ENCODE data around the gene RHOT2.

Gene RHOT2

GRCh38 chr16:647173-647902, 20.6 kb upstream of the RHOT2 start:
- no peak for DNase-seq (ENCODE audit: low spot score)

- peak; percentile 79 for DNase-seq (ENCODE audit: low spot score)
Observed at GRCh38 chr16:648071-648780, 19.7 kb upstream of the RHOT2 start.

DNA sequence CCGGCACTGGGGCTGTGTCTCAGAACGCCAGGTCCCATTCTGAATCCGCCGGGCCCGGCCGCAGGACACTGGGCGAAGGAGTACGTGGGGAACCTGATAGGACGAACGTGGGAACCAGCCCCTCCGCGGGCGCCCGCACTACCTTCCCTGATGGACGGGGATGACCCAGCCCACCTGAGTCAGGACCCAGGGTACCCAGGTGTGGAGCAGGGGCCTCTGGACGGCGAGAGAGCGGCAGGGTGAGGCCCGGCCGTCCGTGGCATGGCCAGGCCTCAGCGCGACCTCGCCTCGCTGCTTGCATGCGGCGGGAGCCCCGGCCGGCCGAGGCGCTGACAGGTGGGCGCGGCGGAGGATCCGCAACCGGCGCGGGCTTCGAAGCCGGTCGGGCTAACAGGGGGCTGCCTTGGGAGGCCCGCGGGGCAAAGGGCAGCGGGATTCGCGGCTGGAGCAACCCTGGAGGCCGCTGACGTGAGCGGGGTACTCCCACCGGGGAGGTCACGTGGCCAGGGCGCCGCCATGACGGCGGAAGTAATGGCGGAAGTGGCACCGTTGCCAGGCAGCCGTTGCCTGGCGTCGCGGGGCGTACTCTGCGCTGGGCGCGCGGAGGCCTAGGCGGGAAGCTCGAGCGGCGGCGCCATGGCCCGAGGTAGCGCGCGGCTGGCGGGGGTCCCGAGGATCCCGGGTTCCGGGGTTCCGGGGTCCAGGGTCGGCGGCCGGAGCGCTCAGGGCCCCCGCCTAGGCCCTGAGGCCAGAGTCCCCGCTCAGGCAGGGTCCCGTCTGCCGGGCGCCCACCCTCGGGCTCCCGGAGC, 18.9 kb upstream of the RHOT2 start, which contains the start of gene WDR90:
Gene WDR90, plus strand, starts transcription at position 585 of the 809 bp plus-strand sequence. Its CDS starts 52 bp downstream, at position 637.
- DNase-seq (ENCODE audit: low spot score) = peak; percentile 96

DNA sequence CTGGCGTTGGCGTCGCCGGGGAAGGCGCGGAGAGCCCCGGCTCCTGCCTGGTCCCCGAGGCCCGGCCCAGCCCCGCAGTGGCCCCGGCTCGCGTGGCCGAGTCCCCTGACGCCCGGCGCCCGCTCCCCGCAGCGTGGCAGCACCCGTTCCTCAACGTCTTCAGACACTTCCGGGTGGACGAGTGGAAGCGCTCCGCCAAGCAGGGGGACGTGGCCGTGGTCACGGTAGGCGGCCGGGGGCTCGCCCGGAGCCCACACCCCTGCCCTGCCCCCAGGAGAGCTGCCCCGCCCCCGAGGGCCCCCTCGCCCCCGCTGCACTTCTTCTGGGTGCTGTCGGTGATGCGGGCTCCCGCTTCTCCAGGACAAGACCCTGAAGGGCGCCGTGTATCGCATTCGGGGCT, 18.3 kb upstream of the RHOT2 start:
- no peak for DNase-seq (ENCODE audit: low spot score)

GRCh38 chr16:651844-652243, 16.1 kb upstream of the RHOT2 start:
- no peak for DNase-seq (ENCODE audit: low spot score)

DNA sequence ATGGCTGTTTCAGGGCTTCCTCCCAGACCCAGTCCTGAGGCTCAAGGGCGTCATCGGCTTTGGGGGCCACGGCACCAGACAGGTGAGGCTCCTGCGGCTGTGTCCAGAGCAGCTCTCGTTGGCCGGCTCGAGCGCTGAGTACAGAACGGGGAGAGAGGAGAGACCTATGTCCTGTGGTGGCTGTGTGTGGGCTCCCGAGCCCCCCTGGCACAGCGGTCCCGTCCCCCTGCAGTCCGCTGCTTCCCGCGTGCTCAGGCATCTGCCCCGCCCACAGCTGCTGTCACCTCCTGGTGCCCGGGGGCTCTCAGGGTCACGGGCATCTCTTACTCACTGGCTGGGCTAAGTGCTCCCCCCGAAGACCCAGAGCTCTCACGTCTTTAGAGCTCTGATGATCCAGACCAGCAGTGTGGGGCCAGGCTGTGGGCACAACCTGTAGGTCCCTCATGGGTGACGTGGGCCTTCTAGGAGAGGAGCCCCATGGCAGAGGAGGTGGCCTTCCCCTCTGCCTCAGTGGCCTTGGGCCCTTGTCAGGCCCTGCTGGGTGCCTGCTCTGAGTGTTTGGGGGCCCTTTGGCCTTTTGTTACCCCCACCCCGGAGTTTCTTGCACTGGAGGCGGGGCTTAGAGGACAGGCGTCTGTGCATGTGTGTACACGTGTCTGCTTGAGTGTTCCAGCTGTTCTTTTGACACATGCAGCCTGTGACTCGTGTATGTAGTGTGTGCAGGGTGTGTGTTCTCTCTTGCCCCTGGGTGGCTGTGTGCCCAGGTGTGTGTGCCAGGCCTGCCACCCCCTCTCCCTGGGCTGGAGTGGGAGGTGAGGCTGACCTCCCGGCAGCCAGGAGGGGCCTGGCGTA, 15.3 kb upstream of the RHOT2 start:
- no peak for DNase-seq (ENCODE audit: low spot score)

DNA sequence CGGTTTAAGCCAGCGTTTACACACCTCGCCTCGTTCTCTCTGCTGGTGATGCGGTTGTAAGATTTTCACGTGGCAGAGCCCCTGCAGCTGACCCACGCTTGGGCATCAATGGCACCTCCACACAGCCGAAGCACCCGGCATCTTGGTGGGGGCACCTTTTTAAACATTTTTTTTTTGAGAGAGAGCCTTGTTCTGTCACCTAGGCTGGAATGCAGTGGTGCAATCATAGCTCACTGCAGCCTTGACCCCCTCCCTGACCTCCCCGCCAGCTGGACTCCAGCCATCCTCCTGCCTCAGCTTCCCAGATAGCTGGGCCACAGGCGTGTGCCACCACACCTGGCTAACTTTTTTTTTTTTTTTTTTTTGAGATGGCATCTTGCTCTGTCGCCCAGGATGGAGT, 13.9 kb upstream of the RHOT2 start:
- no peak for DNase-seq (ENCODE audit: low spot score)

- DNase-seq (ENCODE audit: low spot score) = no peak
Observed at GRCh38 chr16:657487-657886, 10.4 kb upstream of the RHOT2 start.

- no peak for DNase-seq (ENCODE audit: low spot score)
Observed at GRCh38 chr16:658679-659571, 9.0 kb upstream of the RHOT2 start.

DNA sequence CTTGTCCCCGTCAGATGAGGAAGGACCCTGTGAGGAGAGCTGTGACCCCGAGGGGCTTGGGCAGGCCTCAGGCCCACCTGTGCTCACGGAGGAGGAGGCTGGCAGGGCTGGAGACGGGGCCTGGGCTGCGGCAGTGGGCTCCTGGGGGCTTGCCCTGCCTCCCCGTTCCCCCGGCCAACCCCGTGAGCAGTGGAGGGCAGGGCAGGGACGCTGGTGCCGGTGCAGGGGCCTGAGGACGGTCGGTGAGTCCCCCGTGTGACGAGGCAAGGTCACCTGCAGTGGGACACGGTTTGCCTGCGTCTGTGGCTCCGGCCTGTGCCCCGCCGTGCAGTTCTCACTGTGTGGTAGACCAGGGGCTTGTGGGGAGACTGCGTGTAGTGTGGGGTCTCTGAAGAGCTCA, 8.3 kb upstream of the RHOT2 start:
- no peak for DNase-seq (ENCODE audit: low spot score)

DNA sequence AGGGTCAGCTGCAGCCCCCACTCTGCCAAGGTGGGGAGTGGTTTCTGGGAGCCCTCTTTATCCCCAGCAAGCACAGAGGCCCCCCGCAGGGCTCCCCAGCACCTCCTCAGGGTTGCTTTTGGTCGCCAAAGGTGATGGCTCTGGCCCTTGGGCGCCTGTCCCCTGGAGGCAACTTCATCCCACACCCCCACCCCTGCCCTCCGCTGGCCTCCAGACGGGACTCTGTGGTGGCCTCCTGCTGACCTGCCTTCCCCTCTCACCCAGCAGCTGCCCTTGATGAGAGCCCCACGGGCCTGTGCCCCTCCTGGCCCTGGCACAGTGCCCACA, 7.8 kb upstream of the RHOT2 start:
- no peak for DNase-seq (ENCODE audit: low spot score)

DNA sequence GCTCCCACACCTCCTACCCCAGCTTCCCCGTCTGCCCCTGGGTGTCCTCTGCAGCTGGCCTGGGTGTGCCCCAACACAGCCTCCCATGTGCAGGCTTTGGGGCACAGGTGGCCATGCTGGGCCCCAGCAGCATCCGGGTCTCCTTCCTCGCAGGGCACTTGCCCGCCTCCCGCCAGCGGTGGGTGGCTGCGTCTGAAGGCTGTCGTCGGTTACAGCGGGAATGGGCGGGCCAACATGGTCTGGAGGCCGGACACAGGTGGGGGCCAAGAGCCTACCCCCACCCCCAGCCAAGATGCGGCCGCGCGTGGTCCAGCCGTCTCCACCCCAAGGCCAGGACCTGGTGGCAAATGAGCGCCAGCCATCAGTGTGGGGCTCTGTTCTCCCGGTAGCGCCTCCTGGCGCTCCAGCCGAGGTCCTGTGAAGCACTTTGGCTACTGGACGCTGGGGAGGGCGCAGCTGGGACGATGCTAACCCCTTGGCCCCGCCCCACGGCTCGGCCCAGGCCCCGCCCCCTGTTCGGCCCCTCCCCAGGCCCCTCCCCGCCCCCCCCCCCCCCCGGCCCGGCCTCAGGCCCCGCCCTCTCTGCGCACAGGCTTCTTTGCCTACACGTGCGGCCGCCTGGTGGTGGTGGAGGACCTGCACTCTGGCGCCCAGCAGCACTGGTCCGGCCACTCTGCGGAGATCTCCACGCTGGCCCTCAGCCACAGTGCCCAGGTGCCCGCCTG, 7.3 kb upstream of the RHOT2 start:
- DNase-seq (ENCODE audit: low spot score) = peak; percentile 95

GRCh38 chr16:661184-661821, 6.6 kb upstream of the RHOT2 start:
- no peak for DNase-seq (ENCODE audit: low spot score)

DNA sequence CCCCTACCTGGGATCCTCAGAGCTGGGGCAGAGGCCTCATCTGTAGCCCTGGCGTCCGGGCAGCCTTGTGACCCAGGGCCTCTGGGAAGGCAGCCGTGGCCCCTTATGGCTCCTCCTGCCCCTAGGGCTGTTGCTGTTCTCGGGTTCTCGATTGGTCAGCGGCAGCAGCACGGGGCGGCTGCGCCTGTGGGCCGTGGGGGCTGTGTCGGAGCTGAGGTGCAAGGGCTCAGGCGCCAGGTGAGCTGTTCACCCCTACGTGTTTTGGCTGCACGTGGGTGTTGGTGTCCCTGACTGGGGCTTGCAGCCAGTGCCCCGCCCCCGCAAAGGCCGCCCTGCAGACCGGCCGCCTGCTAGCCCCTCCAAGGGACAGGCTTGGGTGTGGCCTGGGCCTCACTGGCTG, 5.8 kb upstream of the RHOT2 start:
- DNase-seq (ENCODE audit: low spot score) = no peak

- no peak for DNase-seq (ENCODE audit: low spot score)
Observed at GRCh38 chr16:662597-662996, 5.3 kb upstream of the RHOT2 start.

- no peak for DNase-seq (ENCODE audit: low spot score)
Observed at GRCh38 chr16:666572-666971, 1.4 kb upstream of the RHOT2 start.

GRCh38 chr16:667113-667779, 686 bp upstream of the RHOT2 start:
- no peak for DNase-seq (ENCODE audit: low spot score)

- peak; percentile 49 for DNase-seq (ENCODE audit: low spot score)
Observed at GRCh38 chr16:668519-669171, 713 bp downstream of the RHOT2 start.

GRCh38 chr16:669666-670065, 1.7 kb downstream of the RHOT2 start:
- DNase-seq (ENCODE audit: low spot score) = no peak
